IPS-18a (cell line): ENCODE measurements around the gene PDSS2.

Source experiments
- H3K27ac ChIP-seq: one replicate; pipeline ENCODE4 v1.5.1; 2013; ENCODE audit warnings: low read length
- H3K27me3 ChIP-seq: one replicate; pipeline ENCODE4 v1.6.1; 2013; ENCODE audit warnings: mild to moderate bottlenecking, low read length; ENCODE audit not compliant: control insufficient read depth, insufficient read depth
- H3K36me3 ChIP-seq: one replicate; pipeline ENCODE4 v1.6.1; 2013; ENCODE audit warnings: low read depth, low read length; ENCODE audit not compliant: control insufficient read depth
- H3K4me1 ChIP-seq: one replicate; pipeline ENCODE4 v1.6.1; 2013; ENCODE audit warnings: low read depth, low read length; ENCODE audit not compliant: control insufficient read depth
- H3K4me3 ChIP-seq: one replicate; pipeline ENCODE4 v1.5.1; 2013; ENCODE audit warnings: low read length
- H3K9ac ChIP-seq: one replicate; pipeline ENCODE4 v1.6.1; 2013; ENCODE audit warnings: mild to moderate bottlenecking, low read length, moderate library complexity
- H3K9me3 ChIP-seq: one replicate; pipeline ENCODE4 v1.6.1; 2013; ENCODE audit warnings: low read depth, low read length; ENCODE audit not compliant: control insufficient read depth

Gene PDSS2

DNA sequence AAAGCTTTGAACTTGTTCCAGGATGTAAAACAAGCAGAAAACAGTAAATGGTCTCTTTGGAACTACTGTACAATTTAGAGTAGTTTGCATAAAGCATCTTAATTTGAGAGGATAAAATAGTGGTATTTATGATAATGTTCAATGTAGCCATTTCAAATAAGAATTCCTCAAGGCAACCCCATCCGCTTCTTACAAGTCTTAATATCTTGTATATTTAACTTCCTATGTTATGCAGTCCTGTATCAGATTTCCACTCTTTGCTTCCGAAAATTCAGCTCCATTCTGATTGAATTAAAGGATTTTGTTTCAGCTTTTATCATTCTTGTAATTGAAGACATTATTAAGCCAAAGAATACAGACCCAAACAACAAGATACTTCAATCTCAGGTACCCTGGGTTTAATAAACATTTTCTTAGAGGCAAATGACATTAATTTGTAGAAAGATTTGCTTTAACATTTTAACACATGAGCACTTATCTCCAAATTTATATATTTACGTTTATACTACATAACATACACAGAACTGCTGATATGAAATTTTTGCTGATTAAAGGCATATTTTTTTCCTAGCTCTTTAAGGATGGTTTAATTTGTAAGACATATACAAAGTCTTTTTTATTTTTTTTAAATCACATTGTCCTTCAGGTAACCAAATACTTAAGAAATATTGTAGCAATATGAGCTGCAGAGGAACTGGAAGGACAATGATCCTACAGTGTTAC is 213.0 kb downstream of the PDSS2 start:
- Histone ChIP-seq H3K9ac (no peak overlapping the region), H3K36me3 (no peaks in the 10 kb centered on the region), H3K27ac (no peak overlapping the region), H3K4me3 (no peak overlapping the region), H3K9me3 (no peaks in the 10 kb centered on the region), H3K4me1 (no peaks in the 10 kb centered on the region), H3K27me3 (no peaks in the 10 kb centered on the region)

DNA sequence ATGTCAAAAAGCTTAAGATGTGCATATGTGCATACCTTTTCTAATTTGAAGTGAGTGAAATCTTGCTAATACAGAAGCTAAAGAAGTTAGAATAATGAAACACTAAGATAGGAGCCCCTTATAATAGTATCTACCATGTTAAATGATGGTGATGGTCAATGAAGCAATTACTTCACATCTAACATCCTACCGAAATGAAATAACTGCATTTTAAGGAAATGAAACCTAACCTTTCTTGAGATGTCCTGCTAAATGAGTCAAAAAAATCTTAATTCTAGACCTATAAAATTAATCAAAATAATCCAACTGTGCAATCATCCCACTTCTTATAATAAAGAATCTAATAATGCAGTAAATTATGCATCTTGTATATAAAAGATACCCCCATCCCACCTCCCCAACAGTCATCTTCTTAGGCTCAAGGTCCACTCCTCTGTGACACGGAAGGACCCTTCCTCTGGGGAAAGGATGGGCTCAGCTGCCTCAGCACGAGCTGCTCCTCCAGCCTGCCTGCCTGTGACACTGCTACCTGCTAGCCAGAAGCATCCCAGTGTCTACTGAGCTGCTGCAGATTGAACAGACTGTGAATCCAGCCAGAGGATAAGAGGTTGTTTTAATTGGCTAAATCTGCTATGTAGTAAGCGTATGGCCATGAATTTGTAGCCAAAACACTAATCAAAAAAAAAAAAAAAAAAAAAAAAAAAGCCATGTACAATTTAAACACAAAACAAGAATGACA is 214.5 kb downstream of the PDSS2 start:
- Histone ChIP-seq H3K27ac (no peak overlapping the region), H3K9me3 (no peaks in the 10 kb centered on the region), H3K36me3 (no peaks in the 10 kb centered on the region), H3K4me3 (no peak overlapping the region), H3K9ac (no peak overlapping the region), H3K4me1 (no peaks in the 10 kb centered on the region), H3K27me3 (no peaks in the 10 kb centered on the region)

DNA sequence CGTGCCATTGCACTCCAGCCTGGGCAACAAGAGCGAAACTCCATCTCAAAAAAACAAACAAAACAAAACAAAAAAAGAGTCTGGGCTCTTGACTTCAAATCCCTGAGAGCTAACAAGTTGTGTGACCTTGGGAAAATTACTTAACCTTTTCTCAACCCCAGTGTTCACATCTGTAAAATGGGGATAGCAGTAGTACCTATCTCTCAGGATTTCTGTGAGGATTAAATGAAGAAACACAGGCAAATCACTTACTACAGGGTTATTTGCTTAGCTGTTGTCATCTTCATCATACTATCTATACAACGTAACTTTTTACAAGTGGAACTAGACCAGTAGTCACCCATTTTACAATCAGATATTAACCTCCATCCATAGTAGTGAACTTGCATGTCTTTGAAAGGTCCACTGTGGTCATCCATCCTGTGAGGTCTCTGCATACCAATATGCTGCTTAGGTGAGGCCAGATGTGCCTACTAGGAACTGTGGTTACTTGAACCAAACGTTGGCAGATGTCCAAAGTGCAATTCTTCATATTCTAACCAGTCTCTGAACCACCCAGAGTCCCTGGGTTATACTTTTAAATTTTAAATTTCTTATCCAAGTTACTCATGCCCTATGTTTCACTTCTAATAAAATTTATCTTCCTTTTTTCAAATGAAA is 215.2 kb downstream of the PDSS2 start:
- H3K36me3 ChIP-seq = no peaks in the 10 kb centered on the region
- no peaks in the 10 kb centered on the region for H3K4me1 ChIP-seq
- H3K27me3 ChIP-seq = no peaks in the 10 kb centered on the region
- no peak overlapping the region for H3K27ac ChIP-seq
- H3K9me3 ChIP-seq = no peaks in the 10 kb centered on the region
- H3K9ac ChIP-seq = no peak overlapping the region
- H3K4me3 ChIP-seq = no peak overlapping the region

DNA sequence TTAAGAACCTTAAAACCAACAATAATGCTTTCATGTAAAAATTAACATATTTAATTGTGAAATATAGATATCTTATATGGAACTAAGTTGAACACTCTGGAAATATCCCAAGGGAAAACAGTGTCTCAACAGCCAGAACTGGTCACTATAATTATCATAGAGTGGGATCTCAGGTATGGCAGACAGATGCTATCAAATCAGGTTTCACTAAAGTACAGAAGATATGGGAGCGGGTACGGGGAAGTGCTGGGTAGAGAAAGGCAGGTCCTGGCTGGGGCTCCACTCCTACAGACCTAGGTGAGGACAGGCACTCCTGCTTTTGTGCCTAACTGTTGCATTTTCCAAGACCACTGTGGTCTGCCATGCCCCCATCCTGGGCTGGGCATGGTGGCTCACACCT is 215.9 kb downstream of the PDSS2 start:
- H3K27ac ChIP-seq = no peak overlapping the region
- no peaks in the 10 kb centered on the region for H3K9me3 ChIP-seq
- H3K4me3 ChIP-seq = no peak overlapping the region
- H3K4me1 ChIP-seq = no peaks in the 10 kb centered on the region
- no peak overlapping the region for H3K9ac ChIP-seq
- H3K27me3 ChIP-seq = no peaks in the 10 kb centered on the region
- H3K36me3 ChIP-seq = no peaks in the 10 kb centered on the region

DNA sequence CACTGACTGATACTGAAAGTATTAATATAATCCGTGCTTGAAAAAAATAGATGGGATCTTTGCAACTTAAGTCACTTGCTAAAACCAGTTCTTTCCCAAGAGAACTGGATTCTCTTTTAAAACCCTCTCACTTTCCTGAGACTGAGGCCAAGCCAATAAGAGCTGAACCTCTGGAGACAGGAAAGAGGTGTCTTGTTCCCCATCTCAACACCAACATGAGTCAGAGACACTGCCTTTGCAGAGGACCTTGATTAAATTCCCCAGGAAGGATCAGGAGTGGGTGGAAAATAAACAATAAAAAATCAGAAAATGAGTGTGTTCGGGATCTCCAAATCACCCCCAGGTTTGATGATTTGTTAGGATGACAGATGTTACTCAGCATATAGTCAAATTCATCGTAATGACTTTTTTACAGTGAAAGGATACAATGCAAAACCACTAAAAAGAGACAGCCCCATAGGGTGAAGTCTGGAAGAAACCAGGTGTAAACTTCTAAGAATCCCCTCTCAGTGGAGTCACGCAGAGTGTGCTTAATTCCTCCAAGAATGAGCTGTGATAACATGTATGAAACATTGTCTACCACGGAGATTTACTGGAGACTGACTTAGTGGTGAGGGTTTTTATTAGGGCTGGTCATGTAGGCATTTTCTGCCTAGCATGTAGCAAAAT is 221.2 kb downstream of the PDSS2 start:
- Histone ChIP-seq H3K36me3 (no peaks in the 10 kb centered on the region), H3K4me1 (no peaks in the 10 kb centered on the region), H3K9me3 (no peaks in the 10 kb centered on the region), H3K27ac (no peak overlapping the region), H3K9ac (no peak overlapping the region), H3K4me3 (no peak overlapping the region), H3K27me3 (no peaks in the 10 kb centered on the region)

DNA sequence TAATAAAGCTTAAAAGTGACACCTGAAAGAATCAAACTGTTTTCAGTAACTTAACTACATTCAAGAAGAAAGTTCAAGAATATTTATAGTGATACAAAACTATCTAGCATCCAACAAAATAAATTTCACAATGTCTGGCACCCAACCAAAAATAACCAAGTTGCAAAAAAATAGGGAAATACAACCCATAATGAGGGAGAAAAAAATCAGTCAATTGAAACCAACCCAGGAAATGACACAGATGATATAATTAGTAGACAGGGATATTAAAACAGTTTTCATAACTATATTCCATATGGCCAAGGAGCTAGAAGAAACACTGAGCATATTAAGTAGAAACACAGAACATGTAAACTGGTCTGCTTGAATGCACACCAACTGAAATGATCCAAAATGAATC is 223.9 kb downstream of the PDSS2 start:
- H3K9me3 ChIP-seq = no peaks in the 10 kb centered on the region
- no peak overlapping the region for H3K9ac ChIP-seq
- no peaks in the 10 kb centered on the region for H3K36me3 ChIP-seq
- H3K4me1 ChIP-seq = peaks cover 3% of the 10 kb centered on the region
- H3K27ac ChIP-seq = no peak overlapping the region
- H3K27me3 ChIP-seq = no peaks in the 10 kb centered on the region
- H3K4me3 ChIP-seq = no peak overlapping the region

DNA sequence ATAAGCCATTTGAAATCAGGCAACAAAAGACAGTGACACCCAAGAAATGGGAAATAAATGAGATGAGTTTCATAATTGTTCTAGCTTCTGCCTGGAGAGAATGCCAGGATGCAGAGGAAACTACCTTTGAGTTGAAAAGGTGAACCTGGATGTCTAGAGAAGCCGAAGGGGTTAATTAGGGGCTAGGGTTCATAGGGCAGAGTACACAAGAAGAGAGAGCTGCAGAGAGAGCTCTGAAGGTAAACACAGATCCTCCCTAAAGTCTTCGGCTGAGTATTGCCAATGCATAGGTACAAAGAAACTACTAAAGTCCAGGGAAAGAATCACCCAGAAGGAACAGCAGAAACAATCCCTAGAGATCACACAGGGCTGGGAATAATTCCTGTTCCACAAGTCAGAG is 224.4 kb downstream of the PDSS2 start:
- H3K27me3 ChIP-seq = no peaks in the 10 kb centered on the region
- H3K36me3 ChIP-seq = no peaks in the 10 kb centered on the region
- no peak overlapping the region for H3K27ac ChIP-seq
- peaks cover 3% of the 10 kb centered on the region for H3K4me1 ChIP-seq
- H3K9me3 ChIP-seq = no peaks in the 10 kb centered on the region
- H3K9ac ChIP-seq = no peak overlapping the region
- no peak overlapping the region for H3K4me3 ChIP-seq

DNA sequence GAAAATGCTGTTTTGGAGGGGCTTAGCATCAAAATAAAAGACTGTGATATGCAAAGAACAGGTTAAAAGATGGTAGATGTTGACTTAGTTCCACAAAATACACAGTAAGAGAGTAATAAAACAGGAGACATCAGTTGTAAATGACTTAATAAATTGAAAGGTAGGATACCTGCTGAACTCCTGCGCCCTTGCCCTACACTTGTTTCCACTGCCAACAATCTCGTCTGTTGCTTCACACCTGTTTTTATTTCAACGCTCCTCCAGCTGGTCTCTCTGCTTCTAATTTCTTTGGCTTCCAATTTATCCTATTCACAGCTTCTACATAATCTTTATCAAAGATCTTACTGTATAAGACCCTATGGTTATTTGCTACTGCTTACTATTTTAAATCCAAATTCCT is 228.1 kb downstream of the PDSS2 start:
- Histone ChIP-seq H3K4me3 (no peak overlapping the region), H3K9ac (no peak overlapping the region), H3K9me3 (no peaks in the 10 kb centered on the region), H3K36me3 (no peaks in the 10 kb centered on the region), H3K4me1 (peaks cover 3% of the 10 kb centered on the region), H3K27me3 (no peaks in the 10 kb centered on the region), H3K27ac (no peak overlapping the region)

DNA sequence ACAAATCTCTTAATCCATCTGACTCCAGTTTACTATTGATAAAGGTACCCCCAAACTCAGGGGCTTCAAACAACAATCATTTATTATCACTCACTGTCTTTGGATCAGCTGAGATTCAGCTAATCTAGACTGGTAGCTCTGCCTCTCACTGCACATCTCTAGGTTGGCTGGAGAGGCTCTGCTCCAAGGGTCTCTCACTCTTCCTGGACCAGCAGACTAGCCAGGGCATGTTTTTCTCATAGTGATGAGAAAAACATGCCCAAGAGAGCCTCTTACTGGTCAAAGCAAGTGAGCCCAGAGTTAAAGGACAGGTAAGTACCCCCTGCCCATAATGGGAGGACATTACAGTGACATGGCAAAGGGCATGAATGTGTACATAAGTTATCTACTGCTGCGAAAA is 228.9 kb downstream of the PDSS2 start:
- Histone ChIP-seq H3K9me3 (no peaks in the 10 kb centered on the region), H3K36me3 (no peaks in the 10 kb centered on the region), H3K27me3 (no peaks in the 10 kb centered on the region), H3K4me1 (peaks cover 3% of the 10 kb centered on the region), H3K27ac (no peak overlapping the region), H3K4me3 (no peak overlapping the region), H3K9ac (no peak overlapping the region)

DNA sequence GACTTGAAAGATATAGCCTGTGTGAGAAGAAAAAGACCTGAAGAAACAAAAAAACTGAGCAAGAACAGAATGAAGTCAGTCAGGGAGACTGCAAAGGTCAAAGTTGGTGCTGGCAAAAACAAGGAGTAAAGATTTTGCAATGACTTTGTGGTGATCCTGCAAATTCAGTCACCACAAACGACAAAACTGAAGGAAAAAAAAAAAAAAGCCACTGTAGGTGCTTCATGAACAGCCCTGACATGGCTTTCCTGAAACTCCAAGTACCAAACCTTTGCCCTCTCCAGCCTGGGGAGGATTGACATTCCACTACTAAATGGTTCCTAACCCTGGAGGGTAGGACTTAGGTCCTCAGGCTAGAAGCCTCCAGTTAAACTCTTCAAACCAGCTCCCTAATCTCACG is 229.3 kb downstream of the PDSS2 start:
- H3K27me3 ChIP-seq = no peaks in the 10 kb centered on the region
- H3K9ac ChIP-seq = no peak overlapping the region
- no peaks in the 10 kb centered on the region for H3K36me3 ChIP-seq
- no peaks in the 10 kb centered on the region for H3K9me3 ChIP-seq
- H3K4me3 ChIP-seq = no peak overlapping the region
- H3K4me1 ChIP-seq = peaks cover 3% of the 10 kb centered on the region
- H3K27ac ChIP-seq = no peak overlapping the region

DNA sequence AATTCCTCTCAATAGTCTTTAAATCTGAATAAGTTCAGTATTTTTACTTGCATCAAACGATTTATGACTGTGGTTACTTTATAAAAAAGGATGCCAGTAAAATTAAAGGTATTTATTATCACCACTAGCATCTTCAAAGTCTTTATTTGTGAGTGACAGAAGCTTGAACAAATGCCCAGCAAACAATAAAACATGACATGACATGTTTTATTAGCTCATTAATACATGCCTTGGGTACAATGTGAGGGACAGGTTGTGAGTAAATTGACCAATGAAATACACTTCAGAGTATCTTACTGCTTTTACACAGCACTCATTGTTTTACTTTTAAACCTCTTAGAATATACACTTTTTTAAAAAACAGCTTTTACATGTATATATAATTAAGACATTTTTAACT is 230.6 kb downstream of the PDSS2 start:
- Histone ChIP-seq H3K27me3 (no peaks in the 10 kb centered on the region), H3K27ac (no peak overlapping the region), H3K9me3 (no peaks in the 10 kb centered on the region), H3K9ac (no peak overlapping the region), H3K4me1 (peaks cover 3% of the 10 kb centered on the region), H3K36me3 (no peaks in the 10 kb centered on the region), H3K4me3 (no peak overlapping the region)
